DMS53 (cell line): Measurements from ENCODE around the gene ATIC.

ENCODE experiments used
- DNase-seq: peaks from one replicate; lab custom pipeline; 2025; lab: John Stamatoyannopoulos, UW

The ATIC gene

DNA sequence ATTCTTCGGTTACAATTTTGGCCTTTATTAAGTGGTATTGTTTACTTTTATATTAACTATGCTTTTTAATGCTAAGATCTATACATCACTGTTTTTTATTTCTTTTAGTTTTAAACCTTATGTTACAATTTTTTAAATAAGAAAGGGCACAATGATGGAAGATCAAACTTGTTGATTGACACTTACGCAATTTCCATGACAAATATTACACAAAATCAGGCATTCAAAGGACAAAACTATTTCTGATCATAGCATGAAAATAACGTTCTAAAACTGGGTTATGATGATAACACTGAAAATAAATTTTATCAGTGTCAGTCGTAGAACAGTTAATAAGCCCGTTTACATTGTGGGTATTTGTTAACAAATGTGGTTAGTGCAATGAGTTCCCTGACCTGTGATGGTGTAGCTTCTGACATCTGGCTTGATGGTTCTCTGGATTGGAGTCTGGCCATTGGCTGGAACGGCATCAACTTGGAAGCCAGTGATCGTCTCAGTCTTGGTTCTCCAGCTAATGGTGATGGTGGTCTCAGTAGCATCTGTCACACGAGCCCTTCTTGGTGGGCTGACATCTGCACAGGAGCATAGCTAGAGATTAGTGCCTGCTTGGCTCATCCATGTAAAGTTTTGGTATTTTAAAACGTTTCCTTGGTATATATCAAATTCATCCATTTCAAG, 64.4 kb downstream of the ATIC start:
- no peak for DNase-seq

- no peak for DNase-seq
These were observed 65.4 kb downstream of the ATIC start for GRCh38 chr2:215377283-215377682.

- no peak for DNase-seq
These were observed 66.2 kb downstream of the ATIC start for GRCh38 chr2:215378045-215378444.

GRCh38 chr2:215379039-215379438, 67.2 kb downstream of the ATIC start:
- no peak for DNase-seq

GRCh38 chr2:215379948-215380347, 68.1 kb downstream of the ATIC start:
- DNase-seq, result no peak

- DNase-seq, result no peak
These were observed 68.8 kb downstream of the ATIC start for GRCh38 chr2:215380699-215381098.

- DNase-seq, result peak; percentile 71
These were observed 70.2 kb downstream of the ATIC start for GRCh38 chr2:215382011-215382410.

- DNase-seq, result no peak
These were observed 70.6 kb downstream of the ATIC start for GRCh38 chr2:215382480-215382879.

DNA sequence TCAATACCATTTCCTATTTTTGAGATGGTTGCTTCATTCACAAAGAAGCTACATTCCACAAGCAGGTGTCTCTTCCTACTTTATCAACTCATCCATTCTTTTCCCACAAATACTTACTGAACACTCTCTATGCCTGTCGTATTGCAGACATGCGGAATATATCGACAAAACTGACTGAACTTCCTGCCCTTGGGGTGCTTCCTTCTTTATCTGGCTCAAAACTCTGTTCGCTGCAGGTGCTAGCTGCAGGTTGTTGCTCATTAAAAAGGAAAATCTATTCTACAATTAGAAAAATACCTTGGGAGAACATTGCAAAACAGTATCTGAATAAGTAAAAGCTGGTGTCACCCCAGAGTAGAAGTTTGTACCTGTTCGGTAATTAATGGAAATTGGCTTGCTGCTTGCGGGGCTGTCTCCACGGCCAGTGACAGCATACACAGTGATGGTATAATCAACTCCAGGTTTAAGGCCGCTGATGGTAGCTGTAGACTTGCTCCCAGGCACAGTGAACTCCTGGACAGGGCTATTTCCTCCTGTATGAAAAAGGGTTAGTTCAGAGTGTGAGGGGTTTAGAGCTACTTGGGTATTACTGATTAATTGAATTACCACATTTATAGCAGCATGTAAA, 71.9 kb downstream of the ATIC start:
- no peak for DNase-seq

- no peak for DNase-seq
These were observed 72.9 kb downstream of the ATIC start for GRCh38 chr2:215384710-215385109.

GRCh38 chr2:215386566-215386965, 74.7 kb downstream of the ATIC start:
- no peak for DNase-seq

- peak; percentile 10 for DNase-seq
These were observed 76.3 kb downstream of the ATIC start for GRCh38 chr2:215388002-215388728.

GRCh38 chr2:215390550-215390913, 78.7 kb downstream of the ATIC start:
- DNase-seq, result no peak

GRCh38 chr2:215391531-215391930, 79.7 kb downstream of the ATIC start:
- peak; percentile 40 for DNase-seq

GRCh38 chr2:215392164-215392563, 80.3 kb downstream of the ATIC start:
- DNase-seq, result no peak

DNA sequence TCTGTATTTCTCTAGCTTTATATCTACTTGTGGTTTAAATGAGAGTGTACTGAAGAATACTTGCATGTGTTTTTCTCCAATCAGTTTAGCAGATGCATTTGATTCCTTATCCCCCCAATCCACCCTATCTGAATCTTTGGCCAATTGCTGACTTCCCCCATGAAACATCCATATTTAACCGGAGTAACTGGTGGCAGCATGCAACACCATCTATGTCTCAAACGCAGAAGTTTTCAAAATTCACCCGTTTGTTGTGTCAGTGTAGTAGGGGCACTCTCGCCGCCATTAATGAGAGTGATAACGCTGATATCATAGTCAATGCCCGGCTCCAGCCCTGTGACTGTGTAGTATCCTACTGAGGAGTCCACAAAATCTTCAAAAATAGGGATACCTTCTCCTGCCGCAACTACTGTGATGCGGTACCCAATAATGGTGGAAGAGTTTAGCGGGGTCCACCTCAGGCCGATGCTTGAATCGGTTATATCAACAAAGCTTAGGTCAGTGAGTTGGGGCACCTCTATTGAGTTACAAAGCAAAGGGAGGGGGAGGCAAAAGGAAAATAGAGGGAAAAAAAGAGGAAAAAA, 80.9 kb downstream of the ATIC start:
- DNase-seq, result no peak

- no peak for DNase-seq
These were observed 82.4 kb downstream of the ATIC start for GRCh38 chr2:215394102-215394805.

GRCh38 chr2:215395687-215396460, 84.0 kb downstream of the ATIC start:
- DNase-seq, result no peak

DNA sequence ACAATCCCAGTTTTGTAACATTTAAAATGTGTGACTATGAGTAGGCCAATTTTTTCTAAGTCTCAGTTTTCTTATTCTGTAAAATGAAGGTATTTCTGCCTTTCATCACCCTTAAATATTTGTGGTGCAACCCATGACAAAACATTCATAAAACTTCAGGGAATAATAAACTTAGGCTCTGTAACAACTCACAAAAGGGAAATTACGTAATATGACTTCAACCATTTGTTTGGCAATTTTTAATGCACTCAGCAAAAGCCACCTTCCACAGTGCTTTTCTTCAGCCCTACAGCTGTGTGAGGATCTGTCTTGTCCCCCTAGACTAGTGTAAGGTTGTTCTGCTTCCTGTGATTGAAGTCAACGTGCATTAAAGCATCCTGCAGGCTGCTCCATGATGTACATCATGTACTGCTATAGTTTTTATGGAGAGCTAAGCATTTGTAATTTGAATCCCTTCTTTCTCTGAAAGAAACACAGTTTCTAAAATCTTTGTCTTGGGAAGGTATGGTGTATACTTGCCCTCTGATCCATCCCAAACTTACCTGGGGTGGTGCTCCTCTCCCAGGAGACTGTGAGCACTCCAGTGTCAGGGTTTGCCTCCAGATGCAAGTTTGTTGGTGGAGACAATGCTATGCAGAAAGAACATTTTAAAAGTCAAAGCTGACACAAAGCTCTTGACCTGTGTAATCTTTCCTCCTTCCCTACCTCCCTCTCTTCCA, 84.9 kb downstream of the ATIC start:
- DNase-seq, result no peak

DNA sequence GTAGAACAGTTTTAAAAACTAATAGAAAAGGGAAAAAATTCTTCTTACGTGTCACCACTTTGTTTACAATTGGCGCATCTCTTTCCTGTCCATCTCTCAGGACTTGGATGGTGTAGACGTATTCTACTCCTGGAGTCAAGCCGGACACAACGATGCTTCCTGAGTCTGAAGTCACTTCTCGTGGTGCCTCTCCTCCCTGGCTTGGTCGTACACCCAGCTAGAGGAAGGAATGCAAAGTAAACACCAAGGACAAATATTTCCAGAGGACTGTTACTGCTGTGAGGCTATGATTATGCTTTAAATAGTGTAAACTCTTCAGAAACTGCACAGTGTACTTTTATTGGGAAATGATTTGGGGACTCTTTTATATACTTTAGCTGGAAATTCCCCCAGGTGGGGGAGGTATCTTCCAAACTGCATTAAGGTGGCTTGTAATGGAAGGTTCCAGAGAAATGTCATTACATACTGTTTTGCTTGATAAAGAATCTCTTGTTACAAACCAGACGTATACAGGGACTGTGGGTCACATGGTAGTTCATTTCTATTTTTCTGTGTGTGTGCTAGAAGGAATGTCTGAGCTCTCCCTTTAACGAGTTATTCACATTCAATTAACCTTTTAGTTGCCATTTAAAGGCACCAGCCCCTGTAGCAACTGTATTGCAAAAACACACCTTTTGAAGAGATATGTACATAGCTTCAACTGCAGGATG, 85.9 kb downstream of the ATIC start:
- DNase-seq, result no peak
